ENCODE results near the gene ALOX15B. TPM values are rescaled to one million over a fixed set of nuclear protein-coding genes. Genes with fewer than 3 reads are reported as not detected.

ALOX15B gene
- total RNA-seq, 1 experiment from 2014 or later, result 0.30 TPM

DNA sequence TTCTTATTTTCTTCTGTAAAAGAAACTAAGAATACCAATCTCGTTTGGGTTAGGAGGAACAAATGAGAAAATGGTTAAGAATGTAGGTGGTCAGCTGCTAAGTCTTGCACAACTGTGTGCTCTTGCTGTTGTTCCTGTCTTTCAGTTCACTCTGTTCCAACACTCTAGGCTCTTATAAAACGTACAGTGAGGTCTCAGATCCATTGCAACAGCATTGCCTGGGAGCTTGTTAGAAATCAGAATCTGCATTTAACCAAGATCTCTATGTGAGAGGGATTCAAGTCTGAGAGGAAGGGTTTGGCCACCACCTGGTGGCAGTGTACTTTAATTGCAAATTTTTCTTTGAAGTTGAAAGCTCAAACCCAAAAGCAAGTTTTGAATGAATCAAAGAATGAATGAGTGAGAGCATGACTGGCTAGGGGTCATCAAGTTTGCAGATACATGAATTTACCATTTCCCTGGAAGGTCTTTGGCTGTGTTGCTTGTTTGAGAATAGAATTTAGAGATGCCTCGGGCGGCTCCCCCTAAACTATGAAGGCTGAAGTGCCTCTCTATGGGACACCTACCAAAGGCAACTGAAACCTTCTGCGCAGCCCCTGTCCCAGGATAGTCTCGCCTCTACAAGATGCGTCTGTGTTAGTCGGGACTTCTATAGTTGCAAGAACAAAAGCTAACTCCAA is 2.5 kb downstream of the ALOX15B start:
- Histone ChIP-seq H3K36me3 (ENCODE audit: control insufficient read depth in 1 of 2, insufficient read depth in 2 of 2, low read length in 2 of 2) (no peaks in the 10 kb centered on the region), H3K9ac (ENCODE audit: low read length) (no peak overlapping the region), H3K27ac (ENCODE audit: low read depth, low read length) (no peak overlapping the region), H3K27me3 (ENCODE audit: insufficient read depth, low read length) (no peaks in the 10 kb centered on the region), H2AFZ (ENCODE audit: low read depth, low read length, poor library complexity, severe bottlenecking) (peak overlapping the region; percentile 83), H3K9me3 (ENCODE audit: control insufficient read depth in 1 of 2, insufficient read depth in 1 of 2, low read depth in 1 of 2, low read length in 2 of 2) (no peaks in the 10 kb centered on the region), H3K9me2 (ENCODE audit: insufficient read depth) (no peaks in the 10 kb centered on the region), H3K4me2 (ENCODE audit: low read length) (0 out of 2 replicates have a peak overlapping the region, but pooled peaks have one; percentile 1), H3K4me3 (replicated peaks in 1 of 2; ENCODE audit: low read depth in 1 of 2, low read length in 2 of 2) (no peak overlapping the region), H4K20me1 (ENCODE audit: insufficient read depth) (no peaks in the 10 kb centered on the region), H3K4me1 (ENCODE audit: control insufficient read depth in 1 of 2, insufficient read depth in 2 of 2, low read length in 2 of 2) (peaks cover 0 to 6% of the 10 kb centered on the region in 2 experiments; a peak in 1 of 4 replicates), H3K79me2 (ENCODE audit: insufficient read depth, low read length) (no peaks in the 10 kb centered on the region)
- CTCF ChIA-PET, result interaction anchor here (0.7 to 2.9 kb wide), 32 partner anchors 9 to 712 kb away, joined by 3 to 55 read pairs (median 6); partner anchors contain the start of genes CD68, CNTROB, NAA38 and NEURL4
- intact Hi-C loops (cut with micrococcal nuclease), result loop anchor here (1.0 to 5.0 kb wide), 5 partner anchors 25 to 297 kb away; no protein-coding TSS in a partner anchor
- BruUV-seq (replicated peaks), result no TSS peak
- POLR2A ChIA-PET, result interaction anchor here (0.7 to 1.4 kb wide), 4 partner anchors 25 to 462 kb away, joined by 3 to 6 read pairs (median 4); partner anchors contain the start of gene CD68
- ATAC-seq (peak; percentile 78), DNase-seq (ENCODE audit: low read depth, low spot score) (peak; percentile 72)
- RAD21 ChIA-PET (ENCODE audit: low non-redundant PET in 1 of 2, low total read pairs in 2 of 2, uncharacterized antibody in 2 of 2, unreplicated experiment in 2 of 2), result interaction anchor here (0.8 to 2.0 kb wide), 10 partner anchors 19 to 298 kb away, joined by 3 to 13 read pairs (median 4); no protein-coding TSS in a partner anchor
- no peak for TF ChIP-seq SP1 (IDR thresholded peaks at IDR 0.05; ENCODE audit: low read depth)
- TF ChIP-seq ZBTB33 (IDR thresholded peaks at IDR 0.05; ENCODE audit: extremely low read depth, insufficient replicate concordance, low read length), result no peak
- no peak; the same call in 1 of the 2 replicates for TF ChIP-seq CBX3 (IDR thresholded peaks at IDR 0.05; ENCODE audit: low read depth)
- no peak for TF ChIP-seq YY1 (IDR thresholded peaks at IDR 0.05; ENCODE audit: extremely low read depth, insufficient replicate concordance, low read depth, low read length)
- TF ChIP-seq, protein P1, sequence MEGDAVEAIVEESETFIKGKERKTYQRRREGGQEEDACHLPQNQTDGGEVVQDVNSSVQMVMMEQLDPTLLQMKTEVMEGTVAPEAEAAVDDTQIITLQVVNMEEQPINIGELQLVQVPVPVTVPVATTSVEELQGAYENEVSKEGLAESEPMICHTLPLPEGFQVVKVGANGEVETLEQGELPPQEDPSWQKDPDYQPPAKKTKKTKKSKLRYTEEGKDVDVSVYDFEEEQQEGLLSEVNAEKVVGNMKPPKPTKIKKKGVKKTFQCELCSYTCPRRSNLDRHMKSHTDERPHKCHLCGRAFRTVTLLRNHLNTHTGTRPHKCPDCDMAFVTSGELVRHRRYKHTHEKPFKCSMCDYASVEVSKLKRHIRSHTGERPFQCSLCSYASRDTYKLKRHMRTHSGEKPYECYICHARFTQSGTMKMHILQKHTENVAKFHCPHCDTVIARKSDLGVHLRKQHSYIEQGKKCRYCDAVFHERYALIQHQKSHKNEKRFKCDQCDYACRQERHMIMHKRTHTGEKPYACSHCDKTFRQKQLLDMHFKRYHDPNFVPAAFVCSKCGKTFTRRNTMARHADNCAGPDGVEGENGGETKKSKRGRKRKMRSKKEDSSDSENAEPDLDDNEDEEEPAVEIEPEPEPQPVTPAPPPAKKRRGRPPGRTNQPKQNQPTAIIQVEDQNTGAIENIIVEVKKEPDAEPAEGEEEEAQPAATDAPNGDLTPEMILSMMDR (IDR thresholded peaks at IDR 0.05 in 2 of 3, conservative IDR thresholded peaks at IDR 0.05 in 1 of 3; ENCODE audit: borderline replicate concordance in 1 of 3, insufficient read depth in 1 of 3, low read depth in 2 of 3, low read length in 2 of 3), result peak; percentile 56 to 96 (median 82)
- TF ChIP-seq FOSL1 (IDR thresholded peaks at IDR 0.05; ENCODE audit: low read depth), result no peak
- TF ChIP-seq, protein P2, sequence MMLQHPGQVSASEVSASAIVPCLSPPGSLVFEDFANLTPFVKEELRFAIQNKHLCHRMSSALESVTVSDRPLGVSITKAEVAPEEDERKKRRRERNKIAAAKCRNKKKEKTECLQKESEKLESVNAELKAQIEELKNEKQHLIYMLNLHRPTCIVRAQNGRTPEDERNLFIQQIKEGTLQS (IDR thresholded peaks at IDR 0.05), result no peak
- TF ChIP-seq ZNF274 (IDR thresholded peaks at IDR 0.05; ENCODE audit: low read depth, low read length), result no peak
- no peak for TF ChIP-seq POLR2A (IDR thresholded peaks at IDR 0.05; ENCODE audit: borderline replicate concordance, extremely low read depth, insufficient read depth, insufficient read length)
- no peak for TF ChIP-seq JUND (IDR thresholded peaks at IDR 0.05)
- no peak for TF ChIP-seq ELF1 (IDR thresholded peaks at IDR 0.05; ENCODE audit: borderline replicate concordance, low read depth)
- peak; percentile 97 for TF ChIP-seq RAD21 (IDR thresholded peaks at IDR 0.05; ENCODE audit: low read depth)
- TF ChIP-seq TCF7L2 (IDR thresholded peaks at IDR 0.05; ENCODE audit: borderline replicate concordance, extremely low read depth, insufficient read depth, insufficient read length), result peak; percentile 15
- no peak for TF ChIP-seq ZFX (IDR thresholded peaks at IDR 0.05)
- no peak for TF ChIP-seq EZH2phosphoT487 (IDR thresholded peaks at IDR 0.05; ENCODE audit: borderline replicate concordance)
- TF ChIP-seq, protein P3, sequence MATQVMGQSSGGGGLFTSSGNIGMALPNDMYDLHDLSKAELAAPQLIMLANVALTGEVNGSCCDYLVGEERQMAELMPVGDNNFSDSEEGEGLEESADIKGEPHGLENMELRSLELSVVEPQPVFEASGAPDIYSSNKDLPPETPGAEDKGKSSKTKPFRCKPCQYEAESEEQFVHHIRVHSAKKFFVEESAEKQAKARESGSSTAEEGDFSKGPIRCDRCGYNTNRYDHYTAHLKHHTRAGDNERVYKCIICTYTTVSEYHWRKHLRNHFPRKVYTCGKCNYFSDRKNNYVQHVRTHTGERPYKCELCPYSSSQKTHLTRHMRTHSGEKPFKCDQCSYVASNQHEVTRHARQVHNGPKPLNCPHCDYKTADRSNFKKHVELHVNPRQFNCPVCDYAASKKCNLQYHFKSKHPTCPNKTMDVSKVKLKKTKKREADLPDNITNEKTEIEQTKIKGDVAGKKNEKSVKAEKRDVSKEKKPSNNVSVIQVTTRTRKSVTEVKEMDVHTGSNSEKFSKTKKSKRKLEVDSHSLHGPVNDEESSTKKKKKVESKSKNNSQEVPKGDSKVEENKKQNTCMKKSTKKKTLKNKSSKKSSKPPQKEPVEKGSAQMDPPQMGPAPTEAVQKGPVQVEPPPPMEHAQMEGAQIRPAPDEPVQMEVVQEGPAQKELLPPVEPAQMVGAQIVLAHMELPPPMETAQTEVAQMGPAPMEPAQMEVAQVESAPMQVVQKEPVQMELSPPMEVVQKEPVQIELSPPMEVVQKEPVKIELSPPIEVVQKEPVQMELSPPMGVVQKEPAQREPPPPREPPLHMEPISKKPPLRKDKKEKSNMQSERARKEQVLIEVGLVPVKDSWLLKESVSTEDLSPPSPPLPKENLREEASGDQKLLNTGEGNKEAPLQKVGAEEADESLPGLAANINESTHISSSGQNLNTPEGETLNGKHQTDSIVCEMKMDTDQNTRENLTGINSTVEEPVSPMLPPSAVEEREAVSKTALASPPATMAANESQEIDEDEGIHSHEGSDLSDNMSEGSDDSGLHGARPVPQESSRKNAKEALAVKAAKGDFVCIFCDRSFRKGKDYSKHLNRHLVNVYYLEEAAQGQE (IDR thresholded peaks at IDR 0.05; ENCODE audit: low read depth), result no peak
- no peak for TF ChIP-seq EZH2 (IDR thresholded peaks at IDR 0.05)
- TF ChIP-seq, protein P4, sequence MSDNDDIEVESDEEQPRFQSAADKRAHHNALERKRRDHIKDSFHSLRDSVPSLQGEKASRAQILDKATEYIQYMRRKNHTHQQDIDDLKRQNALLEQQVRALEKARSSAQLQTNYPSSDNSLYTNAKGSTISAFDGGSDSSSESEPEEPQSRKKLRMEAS (IDR thresholded peaks at IDR 0.05), result no peak

Measured in HCT116 (cell line).